NCI-H748 (cell line): ENCODE measurements around the gene CDYL2.

Experiments
- DNase-seq: peaks from one replicate; lab custom pipeline; 2025; ENCODE audit not compliant: unreplicated experiment; lab: John Stamatoyannopoulos, UW

Gene CDYL2

DNA sequence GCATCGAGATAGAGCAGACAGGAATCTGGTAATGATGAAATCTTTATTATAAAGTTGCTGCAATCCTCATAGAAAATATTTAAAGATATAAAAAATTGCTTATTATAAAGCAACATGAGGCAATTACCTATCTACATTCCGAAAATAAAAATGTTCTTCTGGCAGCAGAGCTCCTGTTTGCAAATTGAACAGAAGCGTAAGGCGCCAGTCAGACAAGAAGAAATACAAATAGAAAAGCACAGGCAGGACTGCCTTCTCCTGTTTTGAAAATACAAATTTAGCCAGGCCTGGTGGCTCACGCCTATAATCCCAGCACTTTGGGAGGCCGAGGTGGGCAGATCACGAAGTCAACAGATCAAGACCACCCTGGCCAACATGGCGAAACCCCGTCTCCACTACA is 95.6 kb downstream of the CDYL2 start:
- DNase-seq: no peak

DNA sequence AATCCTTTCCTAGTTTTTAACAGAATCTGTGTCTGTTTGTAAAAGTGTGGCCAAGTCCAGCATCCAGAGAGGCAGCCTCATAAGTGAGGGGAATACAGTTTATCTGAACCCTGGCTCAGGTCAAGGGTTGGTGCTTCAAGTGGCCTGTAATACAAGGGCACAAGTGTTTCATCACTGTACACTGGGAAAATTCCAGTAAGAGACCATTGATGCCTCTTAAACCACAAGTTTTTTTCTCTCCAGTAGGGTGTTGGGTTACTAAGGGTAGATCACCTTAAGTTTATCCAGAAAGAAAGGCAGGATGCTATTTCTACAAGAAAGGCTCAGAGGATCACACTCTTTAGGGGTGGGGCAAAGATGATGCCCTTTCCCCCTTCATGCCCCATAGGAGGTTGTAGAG is 96.7 kb downstream of the CDYL2 start:
- no peak for DNase-seq

- DNase-seq: no peak
These were observed 98.8 kb downstream of the CDYL2 start for GRCh38 chr16:80705596-80705995.

- DNase-seq: no peak
These were observed 99.5 kb downstream of the CDYL2 start for GRCh38 chr16:80704751-80705505.

GRCh38 chr16:80703131-80704071 is 101.0 kb downstream of the CDYL2 start:
- DNase-seq: no peak

GRCh38 chr16:80702696-80703095 is 101.7 kb downstream of the CDYL2 start:
- no peak for DNase-seq

GRCh38 chr16:80700558-80700957 is 103.8 kb downstream of the CDYL2 start:
- DNase-seq: no peak

- no peak for DNase-seq
These were observed 109.4 kb downstream of the CDYL2 start for GRCh38 chr16:80695020-80695419.

DNA sequence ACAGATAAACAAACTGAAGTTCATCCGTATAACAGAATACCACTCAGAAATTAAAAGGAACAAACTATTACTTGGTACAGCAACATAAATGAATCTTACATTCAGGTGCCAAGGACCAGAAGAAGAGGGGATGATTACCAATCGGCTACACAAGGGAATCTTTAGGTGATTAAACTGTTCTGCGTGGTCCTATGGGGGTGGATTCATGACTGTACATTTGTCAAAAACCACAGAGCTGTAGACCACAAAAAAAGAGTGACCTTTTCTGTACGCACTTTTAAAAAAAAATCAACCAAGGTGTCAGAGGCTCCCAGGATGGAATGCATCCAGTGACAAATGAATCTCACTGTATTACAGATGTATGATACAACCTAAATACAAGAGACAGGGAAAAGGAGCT is 110.8 kb downstream of the CDYL2 start:
- DNase-seq: no peak

DNA sequence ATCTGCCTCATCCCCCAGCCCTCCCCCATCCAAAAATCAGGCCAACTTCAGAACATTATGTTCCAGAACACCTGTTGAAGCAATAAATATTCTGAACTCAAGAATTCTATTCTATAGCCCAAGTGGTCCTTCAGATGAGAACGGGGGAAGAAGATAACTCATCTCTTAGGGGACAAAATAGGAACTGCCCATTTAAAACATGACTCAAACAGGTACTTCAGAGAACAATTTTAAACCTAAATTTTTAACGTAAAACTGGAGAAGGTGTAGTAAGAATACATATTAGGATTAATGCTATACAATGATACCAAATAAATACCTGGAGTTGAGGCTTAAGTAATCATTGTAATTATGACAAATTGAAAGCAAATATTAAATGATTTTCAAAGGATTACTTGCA is 112.1 kb downstream of the CDYL2 start:
- no peak for DNase-seq

DNA sequence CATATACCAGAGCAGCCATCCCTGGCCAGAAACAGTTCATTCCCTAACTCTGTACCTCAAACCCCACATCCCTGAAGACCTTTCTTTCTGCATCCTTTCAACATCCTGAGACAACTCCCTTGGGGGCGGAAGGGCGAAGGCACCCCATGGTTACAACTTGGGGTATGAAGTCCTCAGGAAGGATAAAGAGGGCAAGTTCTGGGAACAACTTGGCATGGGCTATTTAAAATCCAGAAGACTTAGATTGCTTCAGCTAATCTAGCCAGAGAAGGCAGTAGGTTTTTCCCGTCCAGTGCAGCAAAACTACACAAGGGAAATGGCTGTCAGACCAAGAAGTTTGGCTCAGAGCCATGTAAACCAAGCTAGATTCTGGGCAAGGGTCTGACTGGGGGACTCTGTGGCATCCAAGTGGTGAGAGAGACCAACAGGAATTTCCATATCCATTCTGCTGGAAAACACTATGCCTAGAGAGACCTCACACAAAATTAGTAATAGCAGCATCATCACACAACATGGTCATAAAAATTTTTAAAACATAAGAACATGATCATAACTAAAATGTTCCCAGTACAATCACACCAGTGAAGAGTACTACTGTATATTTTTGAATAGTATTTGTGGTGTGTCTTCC is 113.2 kb downstream of the CDYL2 start:
- DNase-seq: no peak

DNA sequence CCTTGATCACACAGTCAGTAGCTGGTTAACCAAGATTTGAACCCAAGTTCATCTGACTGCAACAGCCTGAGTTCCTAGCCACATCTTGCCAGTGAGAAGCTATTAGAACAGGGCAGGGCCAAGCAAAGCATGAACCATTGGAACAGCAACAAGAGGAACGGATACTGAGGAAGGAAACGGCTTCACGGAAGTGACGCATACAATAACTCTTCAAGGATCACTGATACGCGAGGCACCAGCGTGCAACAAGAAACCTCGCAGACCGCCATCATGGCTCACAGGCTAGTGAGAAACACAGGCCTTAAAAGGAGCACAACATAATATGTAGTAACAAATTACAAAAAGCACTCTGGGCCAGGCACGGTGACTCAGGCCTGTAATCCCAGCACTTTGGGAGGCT is 114.9 kb downstream of the CDYL2 start:
- DNase-seq: no peak

GRCh38 chr16:80687606-80688005 is 116.8 kb downstream of the CDYL2 start:
- no peak for DNase-seq

DNA sequence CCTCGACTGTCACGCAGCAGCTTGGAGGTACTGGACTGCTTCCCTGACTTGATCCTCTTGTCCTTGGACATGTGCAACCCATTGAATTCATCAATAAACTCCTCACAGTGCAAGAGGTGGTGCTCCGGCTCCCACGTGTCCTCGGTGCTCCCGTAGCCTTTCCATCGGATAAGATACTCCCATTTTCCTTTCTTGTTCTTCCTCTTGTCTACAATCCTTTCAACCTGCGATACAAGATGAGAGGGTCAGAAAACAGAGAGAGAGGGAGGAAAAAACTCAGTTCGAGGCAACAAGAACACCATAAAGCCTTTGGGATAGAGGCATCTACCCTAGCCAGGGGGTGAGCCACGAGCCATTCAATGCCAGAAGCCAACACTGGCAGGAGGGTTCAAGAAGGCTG is 119.5 kb downstream of the CDYL2 start:
- DNase-seq: no peak

DNA sequence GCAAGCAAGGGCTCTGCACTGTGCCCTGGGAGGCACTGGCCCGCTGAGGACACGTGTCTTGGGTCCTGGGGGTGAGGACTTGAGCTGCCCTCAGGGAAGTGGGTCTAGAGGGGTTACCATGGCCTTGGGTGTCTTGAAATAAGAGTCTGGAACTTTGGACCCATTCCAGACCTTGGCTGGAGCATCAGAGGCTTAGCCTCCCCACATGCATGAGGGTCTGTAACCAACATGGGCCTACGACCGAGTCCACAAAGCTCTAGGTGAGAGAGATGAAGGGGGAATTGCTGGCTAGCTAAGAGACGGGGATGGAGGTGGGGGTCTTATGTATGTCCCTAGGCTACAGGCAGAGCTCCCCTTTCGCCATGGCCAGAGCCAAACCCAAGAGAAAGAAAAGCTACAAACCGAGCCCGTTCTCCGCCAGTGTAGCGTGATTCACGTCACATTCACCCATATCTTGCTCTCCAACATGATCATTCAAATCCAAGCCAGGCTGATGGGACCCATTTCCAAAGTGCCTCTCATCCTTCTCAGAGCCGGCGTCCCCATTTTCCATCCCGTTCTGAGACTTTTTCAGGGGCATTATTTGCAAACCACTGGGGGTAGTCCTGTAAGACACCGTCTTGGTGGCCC is 120.1 kb downstream of the CDYL2 start:
- DNase-seq: no peak

- no peak for DNase-seq
These were observed 120.8 kb downstream of the CDYL2 start for GRCh38 chr16:80683646-80684045.

- DNase-seq: no peak
These were observed 121.9 kb downstream of the CDYL2 start for GRCh38 chr16:80682421-80683070.

- DNase-seq: no peak
These were observed 123.0 kb downstream of the CDYL2 start for GRCh38 chr16:80681436-80681835.

DNA sequence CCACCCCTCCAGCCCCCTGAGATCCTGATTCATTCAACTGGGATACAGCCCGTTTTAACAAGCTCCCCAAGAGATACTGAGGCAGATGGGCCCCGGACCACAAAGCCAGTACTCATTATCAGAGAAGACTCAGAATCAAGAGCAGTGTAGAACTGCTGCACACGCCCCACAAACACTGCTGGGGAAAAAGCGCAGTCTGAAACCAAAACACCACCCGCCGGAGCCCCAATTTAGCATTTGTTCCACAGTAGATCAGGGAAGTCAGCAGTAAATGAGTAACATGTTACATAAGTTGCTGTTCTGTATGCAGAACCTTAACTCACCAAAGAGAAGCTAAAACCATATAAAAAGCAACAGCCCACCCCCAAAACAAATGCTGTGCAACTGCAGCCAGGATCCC is 123.6 kb downstream of the CDYL2 start:
- no peak for DNase-seq

- DNase-seq: no peak
These were observed 124.4 kb downstream of the CDYL2 start for GRCh38 chr16:80680046-80680445.

- no peak for DNase-seq
These were observed 129.5 kb downstream of the CDYL2 start for GRCh38 chr16:80674884-80675283.
